DOHH2 (cell line): ENCODE data around the gene HBG2.
"Not testable (repeated sequence)": the region's sequence is repeated elsewhere in the genome, so short reads cannot be mapped to it uniquely, and the experiment has no call there.

ENCODE experiments used
- H3F3A ChIP-seq: fragments of 200-600 bp; sonication (generic), shearing (Covaris generic); 2 replicates; pipeline ENCODE4 v1.6.0; 2016; ENCODE audit warnings: antibody characterized with exemption, mild to moderate bottlenecking; ENCODE audit not compliant: control insufficient read depth, insufficient read depth
- H3K27ac ChIP-seq: fragments of 200-600 bp; sonication (generic); 2 replicates; pipeline ENCODE4 v1.5.1; 2014; ENCODE audit warnings: low read depth, mild to moderate bottlenecking, low read length, moderate library complexity
- H3K27me3 ChIP-seq: fragments of 200-600 bp; sonication (generic); 2 replicates; pipeline ENCODE4 v1.6.1; 2014; ENCODE audit warnings: mild to moderate bottlenecking, low read length, mixed read lengths; ENCODE audit not compliant: control insufficient read depth
- H3K36me3 ChIP-seq: fragments of 200-600 bp; sonication (generic); 2 replicates; pipeline ENCODE4 v1.6.1; 2014; ENCODE audit warnings: mild to moderate bottlenecking, low read length, moderate library complexity, mixed read lengths; ENCODE audit not compliant: control insufficient read depth
- H3K4me1 ChIP-seq: fragments of 200-600 bp; sonication (generic); 2 replicates; pipeline ENCODE4 v1.6.1; 2014; ENCODE audit warnings: mild to moderate bottlenecking, low read length, mixed read lengths; ENCODE audit not compliant: control insufficient read depth
- H3K4me2 ChIP-seq: fragments of 200-600 bp; sonication (generic); 2 replicates; pipeline ENCODE4 v1.6.0; 2014; ENCODE audit warnings: mild to moderate bottlenecking, low read length, moderate library complexity
- H3K4me3 ChIP-seq: fragments of 200-600 bp; sonication (generic); 2 replicates; pipeline ENCODE4 v1.5.1; 2014; ENCODE audit warnings: mild to moderate bottlenecking, low read length, mixed read lengths
- H3K79me2 ChIP-seq: fragments of 200-600 bp; sonication (generic); 2 replicates; pipeline ENCODE4 v1.6.1; 2014; ENCODE audit warnings: mild to moderate bottlenecking, low read length, mixed read lengths; ENCODE audit not compliant: control insufficient read depth
- H3K9me2 ChIP-seq: fragments of 200-600 bp; sonication (generic); replicated peaks from 2 replicates; pipeline ENCODE4 v1.6.1; 2014; ENCODE audit warnings: mild to moderate bottlenecking, low read length, mixed read lengths; ENCODE audit not compliant: control insufficient read depth
- H3K9me3 ChIP-seq: fragments of 200-600 bp; sonication (generic); 2 replicates; pipeline ENCODE4 v1.6.1; 2014; ENCODE audit warnings: antibody characterized with exemption, low read length, mixed read lengths; ENCODE audit not compliant: control insufficient read depth, insufficient read depth
- H4K20me1 ChIP-seq: fragments of 200-600 bp; sonication (generic); 2 replicates; pipeline ENCODE4 v1.6.0; 2014; ENCODE audit warnings: low read depth, mild to moderate bottlenecking, antibody characterized with exemption, low read length, moderate library complexity; ENCODE audit not compliant: control insufficient read depth, insufficient read depth
- EZH2phosphoT487 ChIP-seq: fragments of 200-600 bp; sonication (generic); IDR thresholded peaks from 2 replicates; pipeline ENCODE4 v1.6.1; 2017; ENCODE audit warnings: borderline replicate concordance, mild to moderate bottlenecking, antibody characterized with exemption, low read length, moderate library complexity, mixed read lengths
- TF ChIP-seq, protein P1 (sequence below): fragments of 200-600 bp; sonication (generic); IDR thresholded peaks from one replicate; pipeline ENCODE4 v1.5.1; 2014; ENCODE audit warnings: antibody characterized with exemption, mild to moderate bottlenecking, low read depth, low read length; ENCODE audit not compliant: poor library complexity, severe bottlenecking

The HBG2 gene

DNA sequence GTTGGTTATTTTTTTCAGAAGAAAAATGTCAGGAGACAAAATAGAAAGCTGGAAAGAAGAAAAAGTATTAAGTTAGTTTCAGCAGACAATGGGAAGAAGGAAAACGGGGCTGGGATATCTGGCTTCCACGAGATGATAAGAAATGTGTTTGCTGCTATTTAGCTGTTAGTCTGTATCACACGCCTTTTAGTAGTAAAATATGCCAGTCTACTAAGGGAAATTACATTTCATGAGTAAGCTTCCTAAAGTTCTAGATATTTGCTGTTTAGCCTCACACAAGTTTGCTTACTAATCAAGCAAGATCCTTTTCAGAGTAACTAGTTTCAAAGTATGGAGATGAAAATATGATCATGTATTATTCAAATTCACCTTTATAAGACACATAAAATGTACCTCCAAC is 45.7 kb upstream of the HBG2 start:
- no peaks in the 10 kb centered on the region for H3K36me3 ChIP-seq
- H3K4me3 ChIP-seq = no peak overlapping the region
- no peaks in the 10 kb centered on the region for H3K79me2 ChIP-seq
- no peaks in the 10 kb centered on the region for H3K9me2 ChIP-seq
- H3K27me3 ChIP-seq = no peaks in the 10 kb centered on the region
- H3K4me1 ChIP-seq = no peaks in the 10 kb centered on the region
- H4K20me1 ChIP-seq = no peaks in the 10 kb centered on the region
- no peak for TF ChIP-seq EZH2phosphoT487
- TF ChIP-seq, protein P1, sequence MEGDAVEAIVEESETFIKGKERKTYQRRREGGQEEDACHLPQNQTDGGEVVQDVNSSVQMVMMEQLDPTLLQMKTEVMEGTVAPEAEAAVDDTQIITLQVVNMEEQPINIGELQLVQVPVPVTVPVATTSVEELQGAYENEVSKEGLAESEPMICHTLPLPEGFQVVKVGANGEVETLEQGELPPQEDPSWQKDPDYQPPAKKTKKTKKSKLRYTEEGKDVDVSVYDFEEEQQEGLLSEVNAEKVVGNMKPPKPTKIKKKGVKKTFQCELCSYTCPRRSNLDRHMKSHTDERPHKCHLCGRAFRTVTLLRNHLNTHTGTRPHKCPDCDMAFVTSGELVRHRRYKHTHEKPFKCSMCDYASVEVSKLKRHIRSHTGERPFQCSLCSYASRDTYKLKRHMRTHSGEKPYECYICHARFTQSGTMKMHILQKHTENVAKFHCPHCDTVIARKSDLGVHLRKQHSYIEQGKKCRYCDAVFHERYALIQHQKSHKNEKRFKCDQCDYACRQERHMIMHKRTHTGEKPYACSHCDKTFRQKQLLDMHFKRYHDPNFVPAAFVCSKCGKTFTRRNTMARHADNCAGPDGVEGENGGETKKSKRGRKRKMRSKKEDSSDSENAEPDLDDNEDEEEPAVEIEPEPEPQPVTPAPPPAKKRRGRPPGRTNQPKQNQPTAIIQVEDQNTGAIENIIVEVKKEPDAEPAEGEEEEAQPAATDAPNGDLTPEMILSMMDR = no peak
- no peaks in the 10 kb centered on the region for H3K9me3 ChIP-seq
- H3K4me2 ChIP-seq = no peak overlapping the region
- H3F3A ChIP-seq = no peaks in the 10 kb centered on the region
- H3K27ac ChIP-seq = no peak overlapping the region

DNA sequence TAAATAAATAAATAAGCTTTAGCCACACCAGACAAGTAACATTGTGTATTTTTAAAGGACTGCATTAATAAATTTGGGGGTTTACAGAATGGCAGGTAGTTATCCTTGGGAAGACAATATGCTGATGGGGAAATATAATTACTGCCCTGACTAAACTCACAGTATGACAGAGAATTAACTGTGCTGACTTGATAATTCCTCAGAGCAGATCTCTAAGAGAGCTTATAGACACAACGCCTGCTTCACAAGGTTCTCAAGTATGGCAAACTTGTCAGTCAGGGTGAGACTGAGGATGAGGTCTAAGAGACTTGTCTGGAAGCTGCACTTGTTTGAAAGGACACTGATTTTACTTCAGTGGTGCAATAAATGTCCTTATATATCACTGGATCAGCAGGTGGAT is 43.9 kb upstream of the HBG2 start:
- H3K27me3 ChIP-seq = no peaks in the 10 kb centered on the region
- H3K4me1 ChIP-seq = no peaks in the 10 kb centered on the region
- no peaks in the 10 kb centered on the region for H3K9me2 ChIP-seq
- no peaks in the 10 kb centered on the region for H3F3A ChIP-seq
- H3K4me2 ChIP-seq = no peak overlapping the region
- no peaks in the 10 kb centered on the region for H3K9me3 ChIP-seq
- H4K20me1 ChIP-seq = no peaks in the 10 kb centered on the region
- H3K27ac ChIP-seq = no peak overlapping the region
- H3K4me3 ChIP-seq = no peak overlapping the region
- H3K36me3 ChIP-seq = no peaks in the 10 kb centered on the region
- no peaks in the 10 kb centered on the region for H3K79me2 ChIP-seq
- TF ChIP-seq, protein P1 = no peak
- no peak for TF ChIP-seq EZH2phosphoT487

DNA sequence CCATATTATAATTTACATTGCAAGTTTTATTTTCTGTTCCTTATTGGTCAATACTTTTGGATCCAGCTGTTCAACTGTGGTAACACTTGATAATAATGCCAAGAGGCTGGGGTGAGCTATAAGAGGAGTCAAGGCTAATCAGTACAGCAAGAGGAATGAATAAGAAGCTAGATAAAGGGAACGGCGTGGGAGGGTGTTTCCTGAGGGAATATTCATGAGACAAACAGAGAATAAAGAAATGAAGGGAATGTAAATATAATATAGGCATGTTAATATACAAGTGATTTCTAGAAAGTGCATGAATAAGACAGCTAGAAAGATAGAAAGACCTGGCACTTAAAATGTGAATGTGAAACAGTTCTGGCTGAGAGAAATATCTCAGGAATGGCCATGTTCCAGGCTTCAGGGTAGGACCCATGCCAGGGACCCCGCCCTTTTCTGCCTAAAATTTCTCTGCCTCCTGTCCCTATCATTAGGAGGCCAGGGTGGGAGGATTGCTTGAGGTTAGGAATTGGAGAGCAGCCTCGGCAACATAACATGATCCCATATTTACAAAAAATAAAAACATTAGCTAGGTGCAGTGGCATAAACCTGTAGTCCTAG is 43.2 kb upstream of the HBG2 start:
- no peak overlapping the region for H3K4me2 ChIP-seq
- no peaks in the 10 kb centered on the region for H3K36me3 ChIP-seq
- no peaks in the 10 kb centered on the region for H3K9me3 ChIP-seq
- H3K9me2 ChIP-seq = no peaks in the 10 kb centered on the region
- no peaks in the 10 kb centered on the region for H3K79me2 ChIP-seq
- no peak overlapping the region for H3K4me3 ChIP-seq
- no peaks in the 10 kb centered on the region for H4K20me1 ChIP-seq
- H3K27me3 ChIP-seq = no peaks in the 10 kb centered on the region
- no peaks in the 10 kb centered on the region for H3F3A ChIP-seq
- H3K4me1 ChIP-seq = no peaks in the 10 kb centered on the region
- TF ChIP-seq, protein P1 = no peak
- no peak for TF ChIP-seq EZH2phosphoT487
- no peak overlapping the region for H3K27ac ChIP-seq

DNA sequence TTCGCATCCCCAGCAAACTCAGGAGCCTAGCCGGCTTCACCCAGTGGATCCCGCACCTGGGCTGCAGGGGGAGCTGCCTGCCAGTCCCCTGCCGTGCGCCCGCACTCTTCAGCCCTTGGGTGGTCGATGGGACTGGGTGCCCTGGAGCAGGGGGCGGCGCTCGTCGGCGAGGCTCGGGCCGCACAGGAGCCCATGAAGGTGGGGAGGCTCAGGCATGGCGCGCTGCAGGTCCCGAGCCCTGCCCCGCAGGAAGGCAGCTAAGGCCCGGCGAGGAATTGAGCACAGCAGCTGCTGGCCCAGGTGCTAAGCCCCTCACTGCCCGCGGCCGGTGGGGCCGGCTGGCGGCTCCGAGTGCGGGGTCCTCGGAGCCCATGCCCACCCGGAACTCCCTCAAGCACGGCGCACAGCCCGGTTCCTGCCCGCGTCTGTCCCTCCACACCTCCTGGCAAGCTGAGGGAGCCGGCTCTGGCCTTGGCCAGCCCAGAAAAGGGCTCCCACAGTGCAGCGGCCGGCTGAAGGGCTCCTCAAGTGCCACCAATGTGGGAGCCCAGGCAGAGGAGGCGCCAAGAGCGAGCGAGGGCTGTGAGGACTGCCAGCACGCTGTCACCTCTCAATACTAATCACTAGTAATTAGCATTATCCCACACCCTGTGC is 39.9 kb upstream of the HBG2 start:
- not testable (repeated sequence) for H3K27me3 ChIP-seq, H3F3A ChIP-seq, H3K27ac ChIP-seq, H3K9me2 ChIP-seq, H3K36me3 ChIP-seq, H3K79me2 ChIP-seq, H4K20me1 ChIP-seq, H3K4me2 ChIP-seq, H3K4me3 ChIP-seq, H3K9me3 ChIP-seq, H3K4me1 ChIP-seq
